GM12864 (cell line): ENCODE measurements around the gene VAX1.

Source experiments
- DNase-seq: peaks from one replicate; pipeline ENCODE4 v3.0.0-alpha.2; 2011; ENCODE audit warnings: low read depth
- H3K4me3 ChIP-seq: 2 replicates; pipeline ENCODE4 v1.5.1; 2011; ENCODE audit warnings: mild to moderate bottlenecking, low read depth, low read length, control low read depth
- CTCF ChIP-seq: IDR thresholded peaks from 2 replicates; pipeline ENCODE4 v1.5.1; 2011; ENCODE audit warnings: low read depth, mild to moderate bottlenecking, moderate library complexity, low read length, control low read depth, inconsistent platforms; ENCODE audit errors: missing control alignments

Gene VAX1

GRCh38 chr10:117152668-117153067 is 14.6 kb upstream of the VAX1 start:
- no peak for DNase-seq
- H3K4me3 ChIP-seq, result no peak overlapping the region
- no peak for TF ChIP-seq CTCF

GRCh38 chr10:117148284-117148683 is 10.2 kb upstream of the VAX1 start:
- no peak for DNase-seq
- no peak for TF ChIP-seq CTCF
- no peak overlapping the region for H3K4me3 ChIP-seq

GRCh38 chr10:117145019-117145418 is 6.9 kb upstream of the VAX1 start:
- DNase-seq, result no peak
- H3K4me3 ChIP-seq, result no peak overlapping the region
- no peak for TF ChIP-seq CTCF

DNA sequence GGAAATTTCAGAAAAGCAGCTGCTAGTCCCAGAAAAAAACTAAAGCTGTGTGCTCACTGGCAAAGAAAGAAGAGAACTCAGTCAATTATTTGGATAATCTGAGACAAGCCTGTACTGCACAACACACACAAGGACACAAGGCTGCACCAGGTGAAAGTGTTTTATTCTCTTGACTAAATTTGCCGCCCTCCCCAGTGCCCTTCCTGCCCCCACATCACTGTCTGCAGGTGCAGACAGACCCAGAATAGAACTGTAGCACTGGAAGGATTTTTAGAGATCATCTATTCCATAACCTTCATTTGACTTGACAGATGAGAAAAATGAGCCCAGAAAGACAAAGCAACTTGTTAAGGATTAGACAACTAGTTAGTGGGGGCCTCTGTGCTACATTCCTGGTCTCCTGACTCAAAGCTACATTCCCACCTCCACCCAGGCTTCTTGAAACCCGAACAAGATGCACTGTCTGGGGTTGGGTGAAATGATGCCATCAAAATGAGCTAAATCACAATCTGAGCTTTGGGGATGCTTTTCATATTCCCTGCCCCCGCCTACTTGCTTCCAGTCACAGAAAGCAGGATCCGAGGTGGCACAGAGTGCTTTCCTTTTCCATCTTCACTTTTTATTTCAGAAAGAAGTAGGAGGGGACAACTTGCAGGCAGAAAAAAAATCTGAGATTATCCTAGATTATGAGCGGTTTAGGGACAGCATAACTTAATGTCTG is 5.2 kb upstream of the VAX1 start:
- no peak overlapping the region for H3K4me3 ChIP-seq
- DNase-seq, result no peak
- no peak for TF ChIP-seq CTCF

DNA sequence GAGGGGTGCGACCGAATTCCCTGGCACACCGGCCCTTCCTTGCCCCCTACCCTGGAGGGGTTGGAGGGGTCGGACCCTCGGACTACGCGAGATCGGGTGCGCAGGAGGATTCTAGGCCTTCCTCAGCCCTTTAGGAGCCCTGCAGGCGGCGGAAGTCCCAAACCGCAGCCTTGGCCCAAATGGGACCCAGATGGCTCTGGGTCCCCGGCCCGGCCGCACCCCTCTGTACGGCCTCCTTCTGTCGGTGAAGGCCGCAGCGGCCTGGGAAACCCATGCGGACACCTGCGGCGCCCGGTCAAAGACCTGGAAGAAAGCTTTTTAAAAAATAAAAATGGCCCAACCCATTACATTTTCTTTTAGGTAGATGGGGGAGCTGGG is 2.4 kb upstream of the VAX1 start:
- TF ChIP-seq CTCF, result no peak
- no peak for DNase-seq
- H3K4me3 ChIP-seq, result no peak overlapping the region

- no peak for DNase-seq
- TF ChIP-seq CTCF, result no peak
Observed at GRCh38 chr10:117139581-117140524, 1.8 kb upstream of the VAX1 start.

More at GRCh38 chr10:117139581-117140524, 1.8 kb upstream of the VAX1 start:
- no peak overlapping the region for H3K4me3 ChIP-seq
